HG03103 (cell line): Measurements from ENCODE around the gene NCAM1.
"Not testable (repeated sequence)": the region's sequence is repeated elsewhere in the genome, so short reads cannot be mapped to it uniquely, and the experiment has no call there.

Experiments used
- ATAC-seq: cut with Tn5 transposase; IDR thresholded peaks from one replicate; pipeline ENCODE4 v1.9.1; 2021; ENCODE audit warnings: low read depth; ENCODE audit not compliant: unreplicated experiment

The NCAM1 gene

GRCh38 chr11:113289431-113290187 is 328.4 kb downstream of the NCAM1 start:
- ATAC-seq: peak; percentile 80

DNA sequence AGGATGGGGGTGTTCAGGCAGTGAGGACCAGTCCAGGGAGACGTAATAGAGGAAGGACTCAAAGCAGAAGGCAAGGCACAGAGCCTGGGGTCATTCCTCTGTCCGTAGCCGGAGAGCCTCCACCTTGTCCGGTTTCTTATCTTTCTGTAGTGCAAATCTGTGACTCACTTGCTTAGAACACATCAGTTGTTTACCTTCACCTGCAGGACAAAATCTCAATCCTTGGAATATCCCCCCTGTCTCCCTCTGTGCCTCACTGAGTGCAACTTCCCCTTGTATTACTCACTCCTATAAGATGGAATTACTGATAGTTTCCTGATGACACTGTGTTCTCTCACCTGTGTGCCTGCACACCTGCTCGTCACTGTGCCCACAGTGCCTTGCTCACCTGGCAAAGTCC is 332.7 kb downstream of the NCAM1 start:
- no peak for ATAC-seq

DNA sequence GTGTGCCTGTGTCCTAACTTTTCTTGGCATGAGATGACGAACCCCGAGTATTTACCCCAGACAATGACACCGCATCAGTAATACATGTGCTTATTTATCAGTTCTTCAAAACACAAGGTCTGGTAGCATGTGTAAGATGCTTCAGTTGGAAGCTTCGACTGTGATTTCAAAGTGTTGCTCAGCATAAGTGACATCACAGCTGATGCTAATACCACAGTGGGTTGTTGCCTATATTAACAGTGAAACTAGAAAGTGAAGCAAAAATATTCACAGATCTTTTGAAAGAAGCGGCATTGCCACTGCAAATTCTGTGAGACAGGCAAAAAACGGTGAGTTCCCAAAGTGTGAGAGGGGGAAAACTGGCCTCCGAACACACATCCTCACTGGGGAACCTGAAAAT is 334.8 kb downstream of the NCAM1 start:
- ATAC-seq: no peak

DNA sequence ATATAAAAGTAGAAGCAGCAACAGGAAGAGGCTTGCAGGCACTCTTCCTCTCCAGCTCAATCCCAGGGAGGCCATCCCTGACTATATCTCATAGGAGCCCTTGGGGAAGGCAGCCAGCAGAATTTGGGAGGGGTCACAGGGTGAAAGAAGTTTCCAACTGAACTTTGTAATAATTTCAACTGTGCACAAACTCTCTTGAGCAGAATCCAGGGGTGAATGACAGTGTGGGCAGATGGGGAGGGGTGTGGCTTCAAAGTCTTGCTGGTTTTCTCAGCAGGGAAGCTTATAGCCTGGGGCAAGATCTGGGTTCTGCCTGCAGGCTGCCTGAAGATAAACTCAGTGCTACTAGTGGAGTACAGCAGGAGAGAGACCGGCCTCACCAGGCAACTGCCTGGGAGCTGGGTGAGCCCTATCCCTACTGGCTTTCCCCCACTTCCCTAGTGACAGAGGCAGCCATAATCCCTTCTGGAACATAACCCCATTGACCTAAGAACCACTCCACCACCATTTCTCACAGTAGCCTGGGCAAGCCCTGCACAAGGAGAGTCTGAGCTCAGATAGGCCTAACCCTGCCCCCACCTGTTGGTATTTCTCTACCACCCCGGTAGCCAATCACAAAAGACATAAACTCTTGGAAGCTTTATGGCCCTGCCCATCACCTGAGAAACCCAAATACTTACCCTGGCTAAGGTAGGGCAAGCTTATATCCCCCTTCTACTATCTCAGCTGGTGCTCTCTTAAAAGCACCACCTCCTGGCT is 335.4 kb downstream of the NCAM1 start:
- no peak for ATAC-seq

DNA sequence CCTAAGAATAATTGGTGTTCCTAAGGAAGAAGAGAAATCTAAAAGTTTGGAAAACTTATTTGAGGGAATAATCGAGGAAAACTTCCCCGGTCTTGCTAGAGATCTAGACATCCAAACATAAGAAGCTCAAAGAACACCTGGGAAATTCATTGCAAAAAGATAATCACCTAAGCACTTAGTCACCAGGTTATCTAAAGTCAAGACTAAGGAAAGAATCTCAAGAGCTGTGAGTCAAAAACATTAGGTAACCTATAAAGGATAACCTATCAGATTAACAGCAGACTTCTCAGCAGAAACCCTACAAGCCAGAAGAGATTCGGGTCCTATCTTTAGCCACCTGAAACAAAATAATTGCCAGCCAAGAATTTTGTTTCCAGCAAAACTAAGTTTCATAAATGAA is 337.3 kb downstream of the NCAM1 start:
- not testable (repeated sequence) for ATAC-seq

DNA sequence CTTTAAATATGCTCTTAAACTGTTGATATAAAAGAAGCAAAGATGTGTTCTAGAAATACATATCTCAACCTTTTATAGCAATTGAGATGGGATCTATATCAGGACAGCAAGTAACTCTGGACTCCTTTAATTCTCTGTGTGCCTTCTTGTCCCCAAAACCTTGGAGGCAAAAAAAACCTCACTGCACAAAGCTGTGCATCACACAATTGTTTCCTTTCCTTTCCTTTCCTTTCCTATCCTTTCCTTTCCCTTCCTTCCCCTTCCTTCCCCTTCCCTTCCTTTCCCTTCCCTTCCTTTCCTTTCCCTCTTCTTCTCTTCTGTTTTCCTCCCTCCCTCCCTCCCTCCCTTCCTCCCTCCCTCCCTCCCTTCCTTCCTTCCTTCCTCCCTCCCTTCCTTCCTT is 343.7 kb downstream of the NCAM1 start:
- no peak for ATAC-seq

DNA sequence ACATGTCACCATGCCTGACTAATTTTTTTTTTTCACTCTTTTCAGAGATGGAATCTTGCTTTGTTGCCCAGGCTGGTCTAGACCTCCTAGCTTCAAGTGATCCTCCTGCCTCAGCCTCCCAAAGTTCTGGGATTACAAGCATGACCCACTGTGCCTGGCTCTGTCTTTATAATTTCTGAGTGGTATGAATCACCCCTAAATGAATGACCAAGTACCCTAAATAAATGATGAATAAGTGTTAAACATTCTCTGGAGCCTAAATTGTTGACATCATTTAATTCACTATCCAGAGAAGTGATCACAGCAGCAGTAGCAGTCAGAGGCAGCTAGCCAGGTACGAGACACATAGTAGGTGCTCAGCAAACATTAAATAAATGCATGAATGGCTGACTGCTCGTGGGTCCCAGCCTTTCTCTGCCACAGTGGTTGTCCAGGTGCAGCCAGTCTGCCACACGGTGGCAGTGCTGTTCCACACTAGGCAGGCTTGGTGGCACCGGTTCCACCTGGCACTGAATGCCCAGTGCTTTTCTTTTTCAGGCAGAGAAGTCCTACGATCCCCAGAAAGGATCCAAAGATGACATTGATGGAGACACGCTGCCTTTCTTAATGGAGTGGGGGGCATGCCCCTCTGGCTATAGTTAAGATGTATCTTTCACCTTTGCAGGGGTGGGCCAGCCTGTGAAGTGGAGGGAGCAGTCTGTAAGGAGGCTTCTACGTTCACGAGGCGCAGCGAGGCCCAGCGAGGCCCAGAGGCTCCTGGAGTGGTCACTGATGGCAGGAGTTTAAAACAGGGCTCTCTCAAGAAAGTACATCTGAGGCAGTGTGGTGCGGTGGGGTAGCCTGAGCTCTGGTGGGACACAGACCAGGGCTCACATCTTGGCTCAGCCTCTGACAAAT is 344.5 kb downstream of the NCAM1 start:
- ATAC-seq: no peak

DNA sequence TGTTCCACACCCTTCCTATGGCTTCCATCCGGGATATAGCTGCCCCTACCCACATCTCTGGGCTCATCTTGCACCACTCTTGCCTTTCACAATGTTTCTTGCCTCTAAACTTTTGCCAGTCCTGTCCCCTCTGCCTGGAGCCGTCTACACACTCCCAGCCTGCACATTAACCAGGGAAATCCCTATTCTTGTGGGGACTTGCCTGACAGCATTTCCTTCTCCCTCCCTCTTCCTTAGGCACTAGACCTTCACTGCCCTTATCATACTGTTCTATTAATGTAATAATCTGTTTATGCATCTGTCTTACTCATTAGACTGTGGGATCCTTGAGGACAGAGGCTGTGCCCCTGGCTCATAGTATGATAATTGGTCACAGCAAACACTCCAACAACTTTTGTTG is 347.4 kb downstream of the NCAM1 start:
- ATAC-seq: no peak

GRCh38 chr11:113311536-113311935 is 350.3 kb downstream of the NCAM1 start:
- ATAC-seq: no peak

GRCh38 chr11:113313601-113314000 is 352.4 kb downstream of the NCAM1 start:
- no peak for ATAC-seq

DNA sequence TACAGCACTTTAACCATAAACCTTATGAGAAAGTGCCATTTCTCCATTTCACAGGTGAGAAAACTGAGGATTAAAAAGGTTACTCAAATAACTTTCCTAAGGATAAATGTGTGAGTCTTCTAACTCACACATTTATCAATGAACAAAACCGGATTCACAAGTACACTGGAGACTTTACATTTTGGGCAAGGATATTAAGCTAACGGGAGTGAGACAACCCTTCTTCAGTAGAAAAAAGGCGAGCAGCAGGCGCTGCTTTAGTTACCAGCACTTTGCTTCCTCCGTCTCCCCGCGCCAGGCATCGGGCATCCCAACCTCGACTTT is 352.8 kb downstream of the NCAM1 start:
- no peak for ATAC-seq

GRCh38 chr11:113314389-113315301 is 353.4 kb downstream of the NCAM1 start, which contains the start of gene TTC12:
Gene TTC12, plus strand, starts transcription at chr11:113314583. Its CDS starts 1,675 bp downstream, at chr11:113316258.
- ATAC-seq: peak; percentile 98

- no peak for ATAC-seq
Observed at GRCh38 chr11:113315811-113316210, 354.6 kb downstream of the NCAM1 start.

- no peak for ATAC-seq
Observed at GRCh38 chr11:113316256-113316655, 355.0 kb downstream of the NCAM1 start.

DNA sequence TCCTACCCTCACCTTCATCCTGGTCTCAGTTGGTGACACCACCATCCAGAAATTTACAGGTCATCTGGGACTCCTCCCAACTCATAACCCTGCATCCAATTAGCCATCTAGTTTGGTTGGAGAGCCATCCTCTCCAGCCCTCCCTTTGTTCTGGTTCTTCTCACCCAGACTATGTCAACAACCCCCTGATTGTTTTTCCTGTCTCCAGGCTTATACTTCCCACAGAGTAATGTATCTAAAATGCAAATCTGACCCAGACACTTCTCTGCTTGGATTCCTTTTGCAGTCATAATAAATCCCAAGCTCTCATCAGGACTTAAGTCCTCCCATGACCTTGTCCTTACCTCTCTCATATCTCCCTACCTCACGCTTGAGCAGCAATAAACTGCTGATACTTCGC is 356.1 kb downstream of the NCAM1 start:
- ATAC-seq: no peak

DNA sequence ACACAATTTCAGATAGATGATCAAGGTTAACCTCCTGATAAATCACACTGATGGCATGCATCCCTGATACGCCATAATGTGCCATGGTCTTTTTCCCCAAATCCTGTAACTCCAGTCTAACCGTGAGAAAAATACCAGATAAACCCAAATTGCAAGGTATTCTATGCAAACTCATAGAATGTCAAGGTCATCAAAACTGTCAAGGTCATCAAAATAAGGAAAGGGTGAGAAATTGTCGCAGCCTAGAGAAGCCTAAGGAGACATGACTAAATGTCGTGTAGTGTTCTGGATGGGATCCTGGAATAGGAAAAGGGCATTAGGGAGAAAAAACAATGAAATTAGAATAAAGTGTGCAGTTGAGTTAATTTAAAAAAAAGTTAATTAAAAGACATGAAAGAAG is 357.9 kb downstream of the NCAM1 start:
- ATAC-seq: no peak

DNA sequence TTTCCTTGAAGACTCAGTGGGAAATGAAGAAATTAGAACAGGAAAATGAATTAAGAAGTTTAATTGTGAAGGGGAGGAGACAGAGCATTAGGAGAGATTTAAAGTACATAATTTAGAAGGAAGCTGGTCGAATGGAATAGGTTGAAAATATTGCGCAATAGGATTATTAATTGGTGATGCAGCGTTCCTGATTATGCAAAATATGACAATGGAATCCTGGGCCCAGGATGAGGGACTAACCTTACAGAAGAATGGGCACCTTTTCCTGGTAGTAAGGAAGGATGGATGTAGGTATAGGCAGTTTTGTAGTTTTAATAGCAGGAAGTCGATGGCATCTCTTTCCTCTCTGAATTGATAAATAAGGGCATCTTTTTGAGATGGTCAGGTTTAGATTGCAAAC is 360.9 kb downstream of the NCAM1 start:
- no peak for ATAC-seq

GRCh38 chr11:113324250-113324649 is 363.0 kb downstream of the NCAM1 start:
- ATAC-seq: no peak
